Type B pancreatic cell (in vitro differentiated cells): Measurements from ENCODE around the gene CD46. TPM values are rescaled to one million over a fixed set of nuclear protein-coding genes. Genes with fewer than 3 reads are reported as not detected.

Experiments used
- DNase-seq: peaks from one replicate; pipeline ENCODE4 v3.0.0; 2021; ENCODE audit warnings: mixed read lengths; ENCODE audit not compliant: unreplicated experiment; ENCODE audit errors: extremely low spot score
- H3K27ac Mint-ChIP-seq: 2 replicates; pipeline ENCODE4 v1.8.0; 2021; ENCODE audit warnings: mild to moderate bottlenecking, mixed read lengths
- H3K27me3 Mint-ChIP-seq: 2 replicates; pipeline ENCODE4 v1.8.0; 2021; ENCODE audit warnings: mixed read lengths
- H3K36me3 Mint-ChIP-seq: 2 replicates; pipeline ENCODE4 v1.8.0; 2021; ENCODE audit warnings: mixed read lengths
- H3K4me1 Mint-ChIP-seq: one replicate; pipeline ENCODE4 v1.8.0; 2021; ENCODE audit warnings: mixed read lengths; ENCODE audit not compliant: unreplicated experiment
- H3K4me3 Mint-ChIP-seq: 2 replicates; pipeline ENCODE4 v1.8.0; 2021; ENCODE audit warnings: mild to moderate bottlenecking, mixed read lengths
- H3K9me3 Mint-ChIP-seq: 2 replicates; pipeline ENCODE4 v1.8.0; 2021; ENCODE audit warnings: mixed read lengths
- total RNA-seq: library from RNA; stranded (reverse); gene quantifications from 2 replicates; pipeline ENCODE4 v1.2.1, GENCODE V29; 2021; ENCODE audit warnings: low replicate concordance
- TF ChIP-seq, protein P1 (sequence below): fragments of 200-600 bp; sonication (generic); conservative IDR thresholded peaks from 2 replicates; pipeline ENCODE4 v1.5.0; 2021; ENCODE audit warnings: antibody characterized with exemption, mild to moderate bottlenecking

Gene CD46
- total RNA-seq, 1 donor from 2014 or later: 155 TPM

DNA sequence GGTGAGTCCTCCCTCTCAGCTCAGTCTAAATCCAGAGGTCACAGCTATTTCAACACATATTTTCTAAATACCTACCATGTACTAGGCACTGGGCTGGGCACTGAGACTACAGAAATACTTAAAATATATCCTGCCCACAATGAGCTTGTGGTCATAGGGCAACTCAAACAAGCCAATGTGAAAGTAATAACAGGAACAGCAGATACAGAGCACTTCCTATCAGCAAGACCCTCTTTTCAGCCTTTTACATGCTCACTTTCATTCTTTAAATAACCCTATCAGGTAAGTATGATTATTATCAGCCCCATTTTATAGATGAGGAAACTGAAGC is 87.2 kb downstream of the CD46 start:
- H3K27me3 Mint-ChIP-seq: no peaks in the 10 kb centered on the region
- no peaks in the 10 kb centered on the region for H3K36me3 Mint-ChIP-seq
- DNase-seq: no peak
- no peak overlapping the region for H3K27ac Mint-ChIP-seq
- H3K4me3 Mint-ChIP-seq: no peak overlapping the region
- H3K9me3 Mint-ChIP-seq: no peaks in the 10 kb centered on the region
- TF ChIP-seq, protein P1, sequence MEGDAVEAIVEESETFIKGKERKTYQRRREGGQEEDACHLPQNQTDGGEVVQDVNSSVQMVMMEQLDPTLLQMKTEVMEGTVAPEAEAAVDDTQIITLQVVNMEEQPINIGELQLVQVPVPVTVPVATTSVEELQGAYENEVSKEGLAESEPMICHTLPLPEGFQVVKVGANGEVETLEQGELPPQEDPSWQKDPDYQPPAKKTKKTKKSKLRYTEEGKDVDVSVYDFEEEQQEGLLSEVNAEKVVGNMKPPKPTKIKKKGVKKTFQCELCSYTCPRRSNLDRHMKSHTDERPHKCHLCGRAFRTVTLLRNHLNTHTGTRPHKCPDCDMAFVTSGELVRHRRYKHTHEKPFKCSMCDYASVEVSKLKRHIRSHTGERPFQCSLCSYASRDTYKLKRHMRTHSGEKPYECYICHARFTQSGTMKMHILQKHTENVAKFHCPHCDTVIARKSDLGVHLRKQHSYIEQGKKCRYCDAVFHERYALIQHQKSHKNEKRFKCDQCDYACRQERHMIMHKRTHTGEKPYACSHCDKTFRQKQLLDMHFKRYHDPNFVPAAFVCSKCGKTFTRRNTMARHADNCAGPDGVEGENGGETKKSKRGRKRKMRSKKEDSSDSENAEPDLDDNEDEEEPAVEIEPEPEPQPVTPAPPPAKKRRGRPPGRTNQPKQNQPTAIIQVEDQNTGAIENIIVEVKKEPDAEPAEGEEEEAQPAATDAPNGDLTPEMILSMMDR: no peak
- peaks cover 11% of the 10 kb centered on the region for H3K4me1 Mint-ChIP-seq

DNA sequence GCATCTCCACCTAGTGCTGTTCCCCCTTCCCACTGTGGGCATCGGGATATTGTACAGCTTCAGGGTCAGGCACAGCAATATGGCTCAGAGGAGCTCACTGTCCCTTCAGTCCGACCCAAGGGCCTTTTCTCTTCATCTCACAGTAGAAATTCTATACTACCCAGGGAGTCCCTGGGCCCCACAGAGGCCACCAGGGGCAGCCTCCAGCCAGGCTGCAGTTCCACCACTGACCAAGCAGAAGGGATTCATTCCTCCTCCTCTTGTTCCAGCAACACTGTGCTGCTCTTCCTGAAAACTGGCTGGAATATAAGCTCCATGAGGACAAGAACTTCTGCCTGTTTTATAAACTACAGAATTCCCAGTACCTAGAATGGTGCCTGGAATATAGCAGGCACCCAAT is 88.5 kb downstream of the CD46 start:
- Mint-ChIP-seq H3K27me3 (no peaks in the 10 kb centered on the region), H3K4me1 (peaks cover 13% of the 10 kb centered on the region), H3K36me3 (no peaks in the 10 kb centered on the region), H3K9me3 (no peaks in the 10 kb centered on the region), H3K27ac (no peak overlapping the region), H3K4me3 (no peak overlapping the region)
- DNase-seq: no peak
- TF ChIP-seq, protein P1: no peak

DNA sequence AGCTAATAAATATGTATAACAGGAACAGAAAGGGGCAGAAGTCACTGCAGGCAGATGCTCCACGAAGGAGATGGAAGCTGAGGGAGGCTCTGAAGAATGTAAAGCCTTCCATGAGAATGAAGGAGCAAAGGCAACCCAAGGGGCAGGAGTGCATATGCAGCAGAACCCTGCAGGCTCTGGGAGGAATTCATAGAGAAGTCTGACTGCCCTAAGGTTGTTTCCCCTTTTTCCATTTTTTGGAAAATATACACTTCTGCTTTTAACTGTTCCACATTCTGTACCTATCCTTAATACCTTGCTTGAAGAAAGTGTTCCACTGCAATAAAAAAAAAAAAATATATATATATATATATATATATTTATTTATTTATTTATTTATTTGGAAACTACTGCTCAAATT is 89.4 kb downstream of the CD46 start:
- Mint-ChIP-seq H3K27me3 (no peaks in the 10 kb centered on the region), H3K27ac (no peak overlapping the region), H3K4me1 (peaks cover 16% of the 10 kb centered on the region), H3K9me3 (no peaks in the 10 kb centered on the region), H3K4me3 (no peak overlapping the region), H3K36me3 (no peaks in the 10 kb centered on the region)
- no peak for DNase-seq
- TF ChIP-seq, protein P1: no peak

DNA sequence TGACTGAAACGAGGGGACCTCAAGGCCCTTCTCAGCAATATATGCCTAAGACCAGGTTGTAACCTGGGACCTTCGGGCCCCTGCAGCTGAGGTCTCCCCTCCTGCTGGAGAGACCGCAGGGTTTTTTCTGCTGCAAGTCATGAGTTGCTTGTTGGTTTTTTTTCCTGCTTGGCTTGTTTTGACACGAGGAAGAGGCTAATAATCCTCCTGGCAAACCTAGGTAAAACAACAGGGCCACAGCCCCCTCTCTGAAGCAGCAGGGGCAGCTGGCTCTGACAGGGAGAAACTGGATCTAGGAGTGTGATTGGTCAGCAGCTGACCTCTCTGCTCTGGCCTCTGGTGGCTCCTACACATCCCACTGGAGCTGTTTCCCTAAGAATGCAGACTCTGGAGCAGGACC is 90.0 kb downstream of the CD46 start:
- peaks cover 16% of the 10 kb centered on the region for H3K4me1 Mint-ChIP-seq
- H3K27ac Mint-ChIP-seq: no peak overlapping the region
- no peaks in the 10 kb centered on the region for H3K36me3 Mint-ChIP-seq
- H3K4me3 Mint-ChIP-seq: no peak overlapping the region
- DNase-seq: no peak
- no peaks in the 10 kb centered on the region for H3K27me3 Mint-ChIP-seq
- no peaks in the 10 kb centered on the region for H3K9me3 Mint-ChIP-seq
- TF ChIP-seq, protein P1: no peak

DNA sequence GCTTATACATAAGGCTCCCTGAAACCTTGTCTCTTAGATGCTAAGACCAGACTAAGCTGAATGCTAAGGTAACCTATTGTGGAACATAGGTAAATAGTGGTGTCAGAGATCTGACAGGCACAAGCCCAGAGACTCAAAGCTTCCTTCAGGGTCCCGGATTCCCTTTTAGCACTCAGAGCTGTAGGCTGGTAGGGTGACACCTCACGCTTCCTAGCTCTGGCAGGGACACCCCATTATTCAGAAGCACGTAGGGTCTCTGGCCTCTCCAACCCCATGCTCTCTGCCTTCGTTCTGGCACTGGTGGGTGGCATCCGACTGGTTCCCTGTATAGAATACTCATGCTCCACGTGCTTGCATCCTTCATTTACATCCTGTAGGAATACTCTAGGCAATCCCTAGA is 90.7 kb downstream of the CD46 start:
- H3K27me3 Mint-ChIP-seq: no peaks in the 10 kb centered on the region
- H3K4me1 Mint-ChIP-seq: peaks cover 16% of the 10 kb centered on the region
- no peaks in the 10 kb centered on the region for H3K9me3 Mint-ChIP-seq
- no peak overlapping the region for H3K4me3 Mint-ChIP-seq
- no peak for DNase-seq
- no peaks in the 10 kb centered on the region for H3K36me3 Mint-ChIP-seq
- TF ChIP-seq, protein P1: no peak
- no peak overlapping the region for H3K27ac Mint-ChIP-seq

DNA sequence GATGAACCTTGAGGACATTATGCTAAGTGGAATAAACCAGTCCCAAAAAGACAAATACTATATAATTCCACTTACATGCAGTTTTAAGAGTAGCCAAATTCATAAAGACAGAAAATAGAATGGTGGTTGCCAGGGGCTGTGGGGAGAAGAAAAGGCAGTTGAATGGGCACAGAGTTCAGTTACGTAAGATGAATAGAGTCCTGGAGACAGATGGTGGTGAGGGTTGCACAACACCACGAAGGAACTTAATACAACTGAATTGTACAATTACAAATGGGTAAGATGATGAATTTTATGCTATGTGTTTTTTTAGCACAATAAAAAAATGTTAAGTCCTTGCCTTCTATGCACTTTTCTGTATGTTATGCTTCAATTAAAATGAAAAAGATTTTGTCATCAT is 92.5 kb downstream of the CD46 start:
- H3K4me3 Mint-ChIP-seq: no peak overlapping the region
- no peaks in the 10 kb centered on the region for H3K27me3 Mint-ChIP-seq
- H3K36me3 Mint-ChIP-seq: no peaks in the 10 kb centered on the region
- no peak overlapping the region for H3K27ac Mint-ChIP-seq
- TF ChIP-seq, protein P1: no peak
- peaks cover 15% of the 10 kb centered on the region for H3K4me1 Mint-ChIP-seq
- no peak for DNase-seq
- H3K9me3 Mint-ChIP-seq: no peaks in the 10 kb centered on the region
